Activated naive CD4-positive, alpha-beta T cell treated with anti-CD3 and anti-CD28 coated beads, Interleukin-2, amount 10 ng/mL, durations not matched to agents 7 days and 5 days (primary cell): ENCODE measurements around the gene SEC24C.

Experiments
- CTCF ChIA-PET: fragments of 350-600 bp; sonication (Branson Sonifier 250); formaldehyde crosslinking; loops from one replicate; lab custom pipeline; 2021; ENCODE audit warnings: antibody characterized with exemption; lab: Charles Lee
- DNase-seq: peaks from one replicate; pipeline ENCODE4 v3.0.0-alpha.2; 2020
- H3K27ac Mint-ChIP-seq: one replicate; pipeline ENCODE4 v1.8.0; 2021; ENCODE audit warnings: mild to moderate bottlenecking, moderate library complexity, mixed read lengths
- H3K27me3 Mint-ChIP-seq: one replicate; pipeline ENCODE4 v1.8.0; 2021; ENCODE audit warnings: mild to moderate bottlenecking, mixed read lengths
- H3K36me3 Mint-ChIP-seq: one replicate; pipeline ENCODE4 v1.8.0; 2021; ENCODE audit warnings: mixed read lengths
- H3K4me1 Mint-ChIP-seq: one replicate; pipeline ENCODE4 v1.8.0; 2021; ENCODE audit warnings: mixed read lengths
- H3K4me3 Mint-ChIP-seq: one replicate; pipeline ENCODE4 v1.8.0; 2021; ENCODE audit warnings: mild to moderate bottlenecking, moderate library complexity, mixed read lengths
- H3K9me3 Mint-ChIP-seq: one replicate; pipeline ENCODE4 v1.8.0; 2021; ENCODE audit warnings: mixed read lengths

Gene SEC24C

GRCh38 chr10:73799899-73800559 is 55.9 kb downstream of the SEC24C start:
- H3K36me3 Mint-ChIP-seq: peaks cover 52% of the 10 kb centered on the region

DNA sequence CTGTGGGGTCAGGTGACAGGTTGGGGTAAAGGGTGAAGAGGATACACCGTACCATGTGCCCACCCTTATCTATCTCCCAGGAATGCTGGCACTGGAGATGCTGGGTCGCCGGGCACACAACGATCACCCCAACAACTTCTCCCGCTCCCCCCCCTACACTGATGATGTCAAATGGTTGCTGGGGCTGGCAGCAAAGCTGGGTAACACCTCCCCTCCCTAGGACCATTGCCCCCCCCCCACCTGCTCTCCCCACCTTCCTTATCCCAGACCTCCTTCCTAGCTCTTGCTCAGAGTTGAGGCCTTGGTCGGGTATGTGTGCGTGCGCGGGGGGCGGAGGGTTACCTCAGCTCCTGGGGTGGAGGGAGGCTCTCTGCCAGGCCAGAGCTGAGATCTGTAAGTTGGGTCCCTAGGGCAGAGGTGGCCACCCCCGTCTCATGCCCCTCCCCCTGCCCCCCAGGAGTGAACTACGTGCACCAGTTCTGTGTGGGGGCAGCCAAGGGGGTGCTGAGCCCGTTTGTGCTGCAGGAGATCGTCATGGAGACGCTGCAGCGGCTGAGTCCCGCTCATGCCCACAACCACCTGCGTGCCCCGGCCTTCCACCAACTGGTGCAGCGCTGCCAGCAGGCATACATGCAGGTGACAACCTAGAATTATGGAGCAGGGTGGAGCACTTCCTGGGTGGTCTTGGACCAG is 56.5 kb downstream of the SEC24C start:
- no peak overlapping the region for H3K4me3 Mint-ChIP-seq
- peaks cover 11% of the 10 kb centered on the region for H3K4me1 Mint-ChIP-seq
- H3K27ac Mint-ChIP-seq: no peak overlapping the region
- DNase-seq: no peak
- H3K27me3 Mint-ChIP-seq: no peaks in the 10 kb centered on the region
- H3K9me3 Mint-ChIP-seq: no peaks in the 10 kb centered on the region
- CTCF ChIA-PET: interaction anchor here (1.7 kb wide), 1 partner anchor 28 kb away, joined by 4 read pairs; a partner anchor contains a TSS
- H3K36me3 Mint-ChIP-seq: peaks cover 49% of the 10 kb centered on the region

More at GRCh38 chr10:73799899-73800559, 55.9 kb downstream of the SEC24C start:
- Mint-ChIP-seq H3K27me3 (no peaks in the 10 kb centered on the region), H3K4me1 (peaks cover 7% of the 10 kb centered on the region), H3K4me3 (no peak overlapping the region), H3K27ac (no peak overlapping the region), H3K9me3 (no peaks in the 10 kb centered on the region)
- CTCF ChIA-PET: interaction anchor here (1.7 kb wide), 1 partner anchor 28 kb away, joined by 4 read pairs; a partner anchor contains a TSS
- no peak for DNase-seq

GRCh38 chr10:73801253-73801590 is 57.0 kb downstream of the SEC24C start:
- Mint-ChIP-seq H3K9me3 (no peaks in the 10 kb centered on the region), H3K36me3 (peaks cover 51% of the 10 kb centered on the region), H3K4me3 (no peak overlapping the region), H3K4me1 (peaks cover 16% of the 10 kb centered on the region), H3K27ac (peak overlapping the region; percentile 58), H3K27me3 (no peaks in the 10 kb centered on the region)
- no peak for DNase-seq
- CTCF ChIA-PET: interaction anchor here (0.7 to 1.7 kb wide), 2 partner anchors 18 to 29 kb away, joined by 3 to 4 read pairs; a partner anchor contains a TSS

GRCh38 chr10:73802276-73802991 is 58.3 kb downstream of the SEC24C start:
- CTCF ChIA-PET: no interaction called here
- Mint-ChIP-seq H3K4me1 (peaks cover 28% of the 10 kb centered on the region), H3K4me3 (no peak overlapping the region), H3K36me3 (peaks cover 55% of the 10 kb centered on the region), H3K27ac (no peak overlapping the region), H3K27me3 (no peaks in the 10 kb centered on the region), H3K9me3 (no peaks in the 10 kb centered on the region)
- DNase-seq: no peak

DNA sequence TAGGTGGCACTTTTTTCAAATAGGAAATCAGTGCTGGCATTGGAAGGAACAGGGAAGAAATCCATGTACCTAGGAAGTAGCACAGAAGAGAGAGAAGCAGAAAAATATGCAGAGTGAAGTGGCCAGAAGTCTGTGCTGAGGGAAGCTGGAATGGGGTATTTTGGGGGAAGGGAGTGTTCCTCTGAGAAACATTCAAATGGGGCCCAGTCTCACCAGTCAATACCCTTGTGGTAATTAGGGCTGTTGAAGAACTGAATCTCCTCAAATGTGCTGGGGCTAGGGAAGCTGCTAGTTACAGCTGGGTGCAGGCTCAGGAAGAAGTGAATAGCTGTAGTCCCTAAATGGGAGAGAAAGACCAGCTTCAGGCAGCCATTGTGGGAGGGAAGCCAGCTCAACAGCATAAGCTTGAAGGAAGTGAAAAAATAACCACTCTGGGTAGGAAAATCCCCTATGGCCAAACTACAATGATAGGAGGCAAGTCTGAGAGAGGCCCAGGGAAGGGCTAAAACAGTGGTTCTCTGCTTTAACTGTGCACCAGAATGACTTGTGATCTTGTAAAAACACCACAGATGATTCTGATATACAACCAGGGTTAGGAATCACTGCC is 59.6 kb downstream of the SEC24C start:
- Mint-ChIP-seq H3K27me3 (no peaks in the 10 kb centered on the region), H3K27ac (peak overlapping the region; percentile 77), H3K36me3 (peaks cover 60% of the 10 kb centered on the region), H3K4me1 (peaks cover 40% of the 10 kb centered on the region), H3K4me3 (no peak overlapping the region), H3K9me3 (no peaks in the 10 kb centered on the region)
- CTCF ChIA-PET: interaction anchor here (0.6 to 1.0 kb wide), 2 partner anchors 18 to 30 kb away, joined by 3 read pairs; no protein-coding TSS in a partner anchor
- no peak for DNase-seq

- CTCF ChIA-PET: interaction anchor here (0.8 kb wide), 1 partner anchor 42 kb away, joined by 3 read pairs; no protein-coding TSS in a partner anchor
- Mint-ChIP-seq H3K27ac (peak overlapping the region; percentile 54), H3K4me3 (no peak overlapping the region), H3K4me1 (peaks cover 58% of the 10 kb centered on the region), H3K27me3 (no peaks in the 10 kb centered on the region), H3K36me3 (peaks cover 68% of the 10 kb centered on the region), H3K9me3 (no peaks in the 10 kb centered on the region)
- no peak for DNase-seq
Measured at GRCh38 chr10:73806176-73806950, 62.2 kb downstream of the SEC24C start.

- no peak for DNase-seq
- peaks cover 61% of the 10 kb centered on the region for H3K36me3 Mint-ChIP-seq
- no peak overlapping the region for H3K27ac Mint-ChIP-seq
- H3K4me3 Mint-ChIP-seq: no peak overlapping the region
- no peaks in the 10 kb centered on the region for H3K27me3 Mint-ChIP-seq
- CTCF ChIA-PET: no interaction called here
- H3K9me3 Mint-ChIP-seq: no peaks in the 10 kb centered on the region
- H3K4me1 Mint-ChIP-seq: peaks cover 62% of the 10 kb centered on the region
Measured at GRCh38 chr10:73807471-73807870, 63.3 kb downstream of the SEC24C start.

DNA sequence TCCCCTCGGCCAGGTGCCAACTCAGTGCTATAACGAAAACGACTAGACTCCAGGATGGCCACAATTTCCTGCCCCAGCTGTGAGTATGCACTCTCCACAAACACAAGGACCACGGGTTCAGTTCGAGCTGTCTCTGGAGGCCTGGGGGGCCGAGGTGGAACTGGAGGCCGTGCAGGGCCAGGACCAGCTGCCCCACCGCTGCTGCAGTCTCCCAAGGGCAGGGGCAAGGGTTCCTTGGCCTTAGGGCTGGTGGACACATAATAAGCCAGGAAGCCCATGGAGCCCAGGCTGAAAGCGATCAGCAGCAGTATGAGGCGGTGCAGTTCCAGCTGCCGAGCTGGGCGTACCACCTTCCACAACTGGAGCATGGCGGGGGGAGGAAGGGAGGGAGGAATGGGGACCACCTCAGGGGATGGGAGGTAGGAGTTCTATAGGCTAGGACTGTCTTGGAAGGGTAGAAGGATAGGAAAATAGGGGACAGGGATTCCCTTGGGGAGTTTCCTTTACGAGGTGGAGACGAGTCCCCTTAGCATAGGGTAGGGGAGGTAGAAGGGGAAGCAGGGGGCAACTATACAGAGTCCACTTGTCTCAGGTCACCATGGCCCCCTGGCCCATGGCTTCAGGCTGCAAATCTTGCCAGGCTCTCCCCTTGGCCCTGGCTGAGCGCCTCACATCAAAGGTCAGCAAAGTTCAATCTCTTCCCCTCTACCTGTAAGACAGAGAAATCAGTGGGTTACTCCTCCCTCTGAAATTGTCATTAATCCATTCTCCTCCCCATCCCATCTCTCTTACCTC is 64.0 kb downstream of the SEC24C start:
- H3K27ac Mint-ChIP-seq: peak overlapping the region; percentile 69
- no peak for DNase-seq
- peaks cover 64% of the 10 kb centered on the region for H3K4me1 Mint-ChIP-seq
- no peaks in the 10 kb centered on the region for H3K27me3 Mint-ChIP-seq
- H3K9me3 Mint-ChIP-seq: no peaks in the 10 kb centered on the region
- CTCF ChIA-PET: interaction anchor here (1.9 kb wide), 1 partner anchor 72 kb away, joined by 4 read pairs; no protein-coding TSS in a partner anchor
- no peak overlapping the region for H3K4me3 Mint-ChIP-seq
- peaks cover 61% of the 10 kb centered on the region for H3K36me3 Mint-ChIP-seq

DNA sequence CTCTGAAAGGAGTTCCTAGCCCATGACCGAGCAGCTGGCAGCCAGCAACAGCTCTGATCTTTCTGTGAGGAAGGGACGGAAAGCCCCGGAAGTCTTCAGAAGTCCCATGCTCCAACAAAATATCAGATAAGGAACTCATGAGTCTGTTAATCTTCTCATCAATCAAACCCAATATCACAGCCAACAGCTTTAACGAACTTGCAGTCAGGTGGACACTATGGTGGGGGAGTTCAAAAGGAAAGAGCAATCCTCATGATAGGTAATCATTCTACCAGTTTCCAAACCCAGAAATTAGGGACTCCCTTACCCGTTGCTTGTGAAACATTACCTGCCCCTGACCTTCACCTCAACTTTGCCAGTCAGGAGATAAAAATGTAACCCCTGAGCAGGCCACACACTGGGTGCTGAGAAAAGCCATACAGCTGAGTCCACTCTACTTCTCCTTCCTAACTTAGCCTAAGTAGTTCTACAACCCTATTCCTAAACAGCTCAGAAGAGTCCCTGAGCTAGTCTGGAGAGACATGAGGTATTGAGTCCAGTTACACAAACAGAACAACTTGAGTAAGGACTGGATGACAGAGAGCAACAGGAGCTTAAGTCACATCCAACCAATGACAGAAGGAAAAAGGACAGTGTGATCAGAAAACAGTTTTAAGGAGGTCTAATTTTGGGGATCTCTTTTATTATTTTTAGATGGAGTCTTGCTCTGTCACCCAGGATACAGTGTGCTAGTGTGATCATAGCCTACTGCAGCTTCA is 65.1 kb downstream of the SEC24C start:
- DNase-seq: no peak
- Mint-ChIP-seq H3K4me3 (peak overlapping the region; percentile 92), H3K27ac (peak overlapping the region; percentile 69), H3K27me3 (no peaks in the 10 kb centered on the region), H3K9me3 (no peaks in the 10 kb centered on the region), H3K36me3 (peaks cover 60% of the 10 kb centered on the region), H3K4me1 (peaks cover 57% of the 10 kb centered on the region)
- CTCF ChIA-PET: interaction anchor here (1.0 to 1.9 kb wide), 2 partner anchors 70 to 71 kb away, joined by 3 to 4 read pairs; no protein-coding TSS in a partner anchor

DNA sequence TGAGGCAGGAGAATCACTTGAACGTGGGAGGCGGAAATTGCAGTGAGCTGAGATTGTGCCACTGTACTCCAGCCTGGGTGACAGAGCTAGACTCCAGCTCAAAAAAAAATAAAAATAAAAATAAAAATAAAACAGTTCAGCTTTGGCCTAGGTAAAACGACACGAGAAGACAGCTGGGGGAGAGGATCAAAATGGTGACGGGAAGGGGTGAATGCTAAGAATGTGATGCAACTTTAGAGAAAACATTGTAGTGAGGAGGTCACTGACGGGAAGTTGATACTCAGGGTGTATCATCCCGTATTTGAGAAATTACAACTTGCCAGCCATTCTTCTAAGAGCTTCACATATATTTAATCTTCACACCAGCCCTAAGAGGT is 66.2 kb downstream of the SEC24C start:
- Mint-ChIP-seq H3K27me3 (no peaks in the 10 kb centered on the region), H3K4me3 (peak overlapping the region; percentile 92), H3K27ac (peak overlapping the region; percentile 99), H3K4me1 (peaks cover 56% of the 10 kb centered on the region), H3K36me3 (peaks cover 64% of the 10 kb centered on the region), H3K9me3 (no peaks in the 10 kb centered on the region)
- DNase-seq: no peak
- CTCF ChIA-PET: interaction anchor here (0.7 to 1.9 kb wide), 4 partner anchors 31 to 178 kb away, joined by 3 to 4 read pairs (median 4); no protein-coding TSS in a partner anchor

DNA sequence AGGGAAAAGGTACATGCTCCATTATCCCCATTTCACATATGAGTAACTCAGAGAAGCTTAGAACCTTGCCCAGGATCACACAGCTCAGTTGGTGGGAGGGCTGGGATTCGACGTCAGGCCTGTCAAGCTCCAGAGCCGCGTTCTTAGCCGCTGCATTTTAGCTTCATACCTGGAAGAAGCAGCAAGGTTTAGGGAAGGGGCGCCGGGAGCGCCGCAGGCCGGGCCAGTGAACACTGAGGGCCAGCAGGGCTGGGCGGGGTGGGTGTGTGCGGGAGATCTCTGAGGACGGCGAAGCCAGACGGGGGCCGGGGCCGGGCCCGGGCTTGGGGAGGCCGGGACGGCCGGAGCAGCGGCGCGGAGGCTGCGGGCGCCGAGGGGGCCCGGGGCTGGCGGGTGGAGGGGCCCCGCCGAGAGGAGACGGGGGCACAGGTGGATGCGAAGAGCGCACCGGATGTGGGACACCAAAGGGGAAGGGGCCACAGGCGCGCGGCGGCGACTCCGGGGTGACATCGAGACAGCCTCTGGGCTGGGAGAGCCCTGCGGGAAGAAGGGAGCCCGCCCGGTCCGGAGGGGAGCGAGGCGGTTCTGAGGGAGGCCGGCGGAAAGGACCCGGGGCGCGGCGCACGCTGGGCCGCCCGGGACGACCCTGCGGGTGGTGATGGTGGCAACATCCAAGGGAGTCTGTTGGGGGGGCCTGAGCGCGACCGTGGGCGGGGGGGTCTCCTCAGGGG is 66.7 kb downstream of the SEC24C start:
- DNase-seq: peak; percentile 76
- H3K27me3 Mint-ChIP-seq: no peaks in the 10 kb centered on the region
- H3K4me1 Mint-ChIP-seq: peaks cover 51% of the 10 kb centered on the region
- H3K9me3 Mint-ChIP-seq: no peaks in the 10 kb centered on the region
- H3K27ac Mint-ChIP-seq: peak overlapping the region; percentile 99
- CTCF ChIA-PET: interaction anchor here (0.7 to 1.2 kb wide), 2 partner anchors 32 to 177 kb away, joined by 3 to 4 read pairs; no protein-coding TSS in a partner anchor
- H3K36me3 Mint-ChIP-seq: peaks cover 59% of the 10 kb centered on the region
- peak overlapping the region; percentile 92 for H3K4me3 Mint-ChIP-seq
